ENCODE results near the gene CHST8. TPM values are rescaled to one million over a fixed set of nuclear protein-coding genes. Genes with fewer than 3 reads are reported as not detected.

Gene CHST8
- total RNA-seq, 2 donors from 2014 or later = 0.43 TPM; not detected in 1

DNA sequence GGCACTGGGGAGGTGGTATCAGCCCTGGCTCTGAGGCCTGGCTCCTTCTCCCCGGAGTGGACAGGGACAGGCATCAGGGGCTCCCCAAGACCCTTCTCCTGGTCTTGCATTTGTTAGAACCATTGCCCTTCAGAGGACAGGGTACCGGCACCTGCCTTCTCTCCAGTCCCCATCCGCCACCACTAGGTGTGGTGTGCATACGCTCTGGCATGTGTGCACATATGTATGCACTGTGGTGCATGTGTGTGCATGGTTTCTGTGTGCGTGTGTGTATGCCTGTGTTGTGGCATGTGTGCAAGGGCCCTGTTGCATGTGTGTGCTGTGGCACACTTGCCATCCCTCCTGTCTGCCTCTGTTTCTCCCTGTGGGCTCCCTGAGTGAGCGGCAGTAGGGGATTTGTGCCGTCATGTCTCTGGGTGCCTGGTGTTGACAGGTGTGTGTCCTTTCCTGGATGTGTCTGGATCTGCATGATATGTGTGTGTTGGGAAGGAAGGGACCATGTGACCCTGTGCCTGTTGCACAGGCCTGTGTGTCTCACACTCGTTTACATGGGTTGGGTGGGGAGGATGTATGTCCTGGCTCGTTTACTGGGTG, 184.2 kb downstream of the CHST8 start:
- H3K27me3 ChIP-seq = no peaks in the 10 kb centered on the region
- DNase-seq (ENCODE audit: low spot score) = no peak
- H3K4me3 ChIP-seq = no peak overlapping the region
- H3K4me1 ChIP-seq = peaks cover 0 to 41% of the 10 kb centered on the region in 2 donors
- H3K9me3 ChIP-seq = no peaks in the 10 kb centered on the region
- H3K27ac ChIP-seq = no peak overlapping the region
- H3K36me3 ChIP-seq = peaks cover 4% of the 10 kb centered on the region
- TF ChIP-seq CTCF (IDR thresholded peaks at IDR 0.05) = no peak

GRCh38 chr19:33806434-33806881, 184.7 kb downstream of the CHST8 start:
- Histone ChIP-seq H3K27ac (no peak overlapping the region), H3K36me3 (peaks cover 9% of the 10 kb centered on the region), H3K4me1 (peaks cover 0 to 39% of the 10 kb centered on the region in 2 donors), H3K9me3 (no peaks in the 10 kb centered on the region), H3K4me3 (no peak overlapping the region), H3K27me3 (no peaks in the 10 kb centered on the region)
- DNase-seq (ENCODE audit: low spot score) = no peak
- no peak for TF ChIP-seq CTCF (IDR thresholded peaks at IDR 0.05)

DNA sequence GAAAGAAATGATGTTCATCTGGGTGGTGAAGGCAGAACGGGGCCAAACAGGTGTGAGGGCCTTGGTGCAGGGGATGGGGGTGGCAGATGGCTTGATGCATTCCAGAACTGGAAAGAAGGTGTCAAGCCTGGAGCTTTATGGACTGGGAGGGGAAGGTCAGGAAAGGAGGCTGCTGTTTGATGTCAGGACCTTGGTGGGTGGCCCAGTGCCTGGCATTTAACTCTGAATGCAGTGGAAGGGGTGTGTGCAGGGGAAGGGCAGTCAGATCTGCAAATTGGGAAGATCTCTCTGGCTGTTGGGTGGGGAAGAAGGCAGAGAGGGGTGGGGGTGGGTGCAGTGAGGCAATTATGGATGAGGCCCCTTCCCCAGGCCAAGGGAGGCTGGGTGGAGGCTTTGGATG, 186.6 kb downstream of the CHST8 start:
- peaks cover 15% of the 10 kb centered on the region for H3K36me3 ChIP-seq
- H3K4me1 ChIP-seq = peaks cover 0 to 30% of the 10 kb centered on the region in 2 donors
- no peak for TF ChIP-seq CTCF (IDR thresholded peaks at IDR 0.05)
- DNase-seq (ENCODE audit: low spot score) = no peak
- no peak overlapping the region for H3K4me3 ChIP-seq
- no peaks in the 10 kb centered on the region for H3K27me3 ChIP-seq
- H3K27ac ChIP-seq = no peak overlapping the region
- H3K9me3 ChIP-seq = no peaks in the 10 kb centered on the region

- no peak overlapping the region for H3K27ac ChIP-seq
- peaks cover 15% of the 10 kb centered on the region for H3K36me3 ChIP-seq
- no peak for TF ChIP-seq CTCF (IDR thresholded peaks at IDR 0.05)
- no peak for DNase-seq (ENCODE audit: low spot score)
- no peaks in the 10 kb centered on the region for H3K9me3 ChIP-seq
- H3K4me3 ChIP-seq = no peak overlapping the region
- peaks cover 0 to 17% of the 10 kb centered on the region in 2 donors for H3K4me1 ChIP-seq
- H3K27me3 ChIP-seq = no peaks in the 10 kb centered on the region
Observed at GRCh38 chr19:33809960-33810359, 188.2 kb downstream of the CHST8 start.

GRCh38 chr19:33810821-33811220, 189.1 kb downstream of the CHST8 start:
- H3K36me3 ChIP-seq = peaks cover 15% of the 10 kb centered on the region
- no peak for DNase-seq (ENCODE audit: low spot score)
- no peaks in the 10 kb centered on the region for H3K9me3 ChIP-seq
- H3K27me3 ChIP-seq = no peaks in the 10 kb centered on the region
- no peak for TF ChIP-seq CTCF (IDR thresholded peaks at IDR 0.05)
- H3K4me3 ChIP-seq = no peak overlapping the region
- peaks cover 0 to 9% of the 10 kb centered on the region in 2 donors for H3K4me1 ChIP-seq
- H3K27ac ChIP-seq = no peak overlapping the region

GRCh38 chr19:33811246-33811645, 189.5 kb downstream of the CHST8 start:
- DNase-seq (ENCODE audit: low spot score) = no peak
- Histone ChIP-seq H3K4me3 (no peak overlapping the region), H3K9me3 (no peaks in the 10 kb centered on the region), H3K27ac (no peak overlapping the region), H3K4me1 (peaks cover 0 to 9% of the 10 kb centered on the region in 2 donors), H3K27me3 (no peaks in the 10 kb centered on the region), H3K36me3 (peaks cover 15% of the 10 kb centered on the region)
- no peak for TF ChIP-seq CTCF (IDR thresholded peaks at IDR 0.05)
